HEK293 (cell line): Measurements from ENCODE around the gene SCYGR8.
"Not testable (repeated sequence)": the region's sequence is repeated elsewhere in the genome, so short reads cannot be mapped to it uniquely, and the experiment has no call there.

Experiments used
- HOXC10 ChIP-seq: sonication (generic); formaldehyde crosslinking; IDR thresholded peaks from 2 replicates; pipeline ENCODE4 v1.8.1; 2023; ENCODE audit warnings: mild to moderate bottlenecking, missing genetic modification reagents
- KLF10 ChIP-seq: fragments of 450-650 bp; IDR thresholded peaks from 2 replicates; pipeline ENCODE4 v1.5.1; 2018; ENCODE audit warnings: missing biosample characterization, mild to moderate bottlenecking, missing genetic modification characterization
- TF ChIP-seq, protein P1 (sequence below): fragments of 450-650 bp; formaldehyde crosslinking; conservative IDR thresholded peaks from 2 replicates; pipeline ENCODE4 v1.5.1; 2016; ENCODE audit warnings: low read depth, missing biosample characterization, missing genetic modification characterization

- TF ChIP-seq, protein P1, sequence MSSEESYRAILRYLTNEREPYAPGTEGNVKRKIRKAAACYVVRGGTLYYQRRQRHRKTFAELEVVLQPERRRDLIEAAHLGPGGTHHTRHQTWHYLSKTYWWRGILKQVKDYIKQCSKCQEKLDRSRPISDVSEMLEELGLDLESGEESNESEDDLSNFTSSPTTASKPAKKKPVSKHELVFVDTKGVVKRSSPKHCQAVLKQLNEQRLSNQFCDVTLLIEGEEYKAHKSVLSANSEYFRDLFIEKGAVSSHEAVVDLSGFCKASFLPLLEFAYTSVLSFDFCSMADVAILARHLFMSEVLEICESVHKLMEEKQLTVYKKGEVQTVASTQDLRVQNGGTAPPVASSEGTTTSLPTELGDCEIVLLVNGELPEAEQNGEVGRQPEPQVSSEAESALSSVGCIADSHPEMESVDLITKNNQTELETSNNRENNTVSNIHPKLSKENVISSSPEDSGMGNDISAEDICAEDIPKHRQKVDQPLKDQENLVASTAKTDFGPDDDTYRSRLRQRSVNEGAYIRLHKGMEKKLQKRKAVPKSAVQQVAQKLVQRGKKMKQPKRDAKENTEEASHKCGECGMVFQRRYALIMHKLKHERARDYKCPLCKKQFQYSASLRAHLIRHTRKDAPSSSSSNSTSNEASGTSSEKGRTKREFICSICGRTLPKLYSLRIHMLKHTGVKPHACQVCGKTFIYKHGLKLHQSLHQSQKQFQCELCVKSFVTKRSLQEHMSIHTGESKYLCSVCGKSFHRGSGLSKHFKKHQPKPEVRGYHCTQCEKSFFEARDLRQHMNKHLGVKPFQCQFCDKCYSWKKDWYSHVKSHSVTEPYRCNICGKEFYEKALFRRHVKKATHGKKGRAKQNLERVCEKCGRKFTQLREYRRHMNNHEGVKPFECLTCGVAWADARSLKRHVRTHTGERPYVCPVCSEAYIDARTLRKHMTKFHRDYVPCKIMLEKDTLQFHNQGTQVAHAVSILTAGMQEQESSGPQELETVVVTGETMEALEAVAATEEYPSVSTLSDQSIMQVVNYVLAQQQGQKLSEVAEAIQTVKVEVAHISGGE (tag by site-specific recombination), result not testable (repeated sequence)
- TF ChIP-seq KLF10 (tag by site-specific recombination); HOXC10 (CRISPR knock-in tag): not testable (repeated sequence)
Observed at GRCh38 chr2:227756261-227756660, 10.6 kb downstream of the SCYGR8 start.
